ENCODE measurements around the gene ROBO1. TPM values are rescaled to one million over a fixed set of nuclear protein-coding genes. Genes with fewer than 3 reads are reported as not detected.

The ROBO1 gene
- total and polyA plus RNA-seq, 2 of the 8 experiments (the other 6 are each of a cell fraction or from before 2014, with no cell fraction given), result 51.4 to 91.0 TPM

- TF ChIP-seq, protein P1, sequence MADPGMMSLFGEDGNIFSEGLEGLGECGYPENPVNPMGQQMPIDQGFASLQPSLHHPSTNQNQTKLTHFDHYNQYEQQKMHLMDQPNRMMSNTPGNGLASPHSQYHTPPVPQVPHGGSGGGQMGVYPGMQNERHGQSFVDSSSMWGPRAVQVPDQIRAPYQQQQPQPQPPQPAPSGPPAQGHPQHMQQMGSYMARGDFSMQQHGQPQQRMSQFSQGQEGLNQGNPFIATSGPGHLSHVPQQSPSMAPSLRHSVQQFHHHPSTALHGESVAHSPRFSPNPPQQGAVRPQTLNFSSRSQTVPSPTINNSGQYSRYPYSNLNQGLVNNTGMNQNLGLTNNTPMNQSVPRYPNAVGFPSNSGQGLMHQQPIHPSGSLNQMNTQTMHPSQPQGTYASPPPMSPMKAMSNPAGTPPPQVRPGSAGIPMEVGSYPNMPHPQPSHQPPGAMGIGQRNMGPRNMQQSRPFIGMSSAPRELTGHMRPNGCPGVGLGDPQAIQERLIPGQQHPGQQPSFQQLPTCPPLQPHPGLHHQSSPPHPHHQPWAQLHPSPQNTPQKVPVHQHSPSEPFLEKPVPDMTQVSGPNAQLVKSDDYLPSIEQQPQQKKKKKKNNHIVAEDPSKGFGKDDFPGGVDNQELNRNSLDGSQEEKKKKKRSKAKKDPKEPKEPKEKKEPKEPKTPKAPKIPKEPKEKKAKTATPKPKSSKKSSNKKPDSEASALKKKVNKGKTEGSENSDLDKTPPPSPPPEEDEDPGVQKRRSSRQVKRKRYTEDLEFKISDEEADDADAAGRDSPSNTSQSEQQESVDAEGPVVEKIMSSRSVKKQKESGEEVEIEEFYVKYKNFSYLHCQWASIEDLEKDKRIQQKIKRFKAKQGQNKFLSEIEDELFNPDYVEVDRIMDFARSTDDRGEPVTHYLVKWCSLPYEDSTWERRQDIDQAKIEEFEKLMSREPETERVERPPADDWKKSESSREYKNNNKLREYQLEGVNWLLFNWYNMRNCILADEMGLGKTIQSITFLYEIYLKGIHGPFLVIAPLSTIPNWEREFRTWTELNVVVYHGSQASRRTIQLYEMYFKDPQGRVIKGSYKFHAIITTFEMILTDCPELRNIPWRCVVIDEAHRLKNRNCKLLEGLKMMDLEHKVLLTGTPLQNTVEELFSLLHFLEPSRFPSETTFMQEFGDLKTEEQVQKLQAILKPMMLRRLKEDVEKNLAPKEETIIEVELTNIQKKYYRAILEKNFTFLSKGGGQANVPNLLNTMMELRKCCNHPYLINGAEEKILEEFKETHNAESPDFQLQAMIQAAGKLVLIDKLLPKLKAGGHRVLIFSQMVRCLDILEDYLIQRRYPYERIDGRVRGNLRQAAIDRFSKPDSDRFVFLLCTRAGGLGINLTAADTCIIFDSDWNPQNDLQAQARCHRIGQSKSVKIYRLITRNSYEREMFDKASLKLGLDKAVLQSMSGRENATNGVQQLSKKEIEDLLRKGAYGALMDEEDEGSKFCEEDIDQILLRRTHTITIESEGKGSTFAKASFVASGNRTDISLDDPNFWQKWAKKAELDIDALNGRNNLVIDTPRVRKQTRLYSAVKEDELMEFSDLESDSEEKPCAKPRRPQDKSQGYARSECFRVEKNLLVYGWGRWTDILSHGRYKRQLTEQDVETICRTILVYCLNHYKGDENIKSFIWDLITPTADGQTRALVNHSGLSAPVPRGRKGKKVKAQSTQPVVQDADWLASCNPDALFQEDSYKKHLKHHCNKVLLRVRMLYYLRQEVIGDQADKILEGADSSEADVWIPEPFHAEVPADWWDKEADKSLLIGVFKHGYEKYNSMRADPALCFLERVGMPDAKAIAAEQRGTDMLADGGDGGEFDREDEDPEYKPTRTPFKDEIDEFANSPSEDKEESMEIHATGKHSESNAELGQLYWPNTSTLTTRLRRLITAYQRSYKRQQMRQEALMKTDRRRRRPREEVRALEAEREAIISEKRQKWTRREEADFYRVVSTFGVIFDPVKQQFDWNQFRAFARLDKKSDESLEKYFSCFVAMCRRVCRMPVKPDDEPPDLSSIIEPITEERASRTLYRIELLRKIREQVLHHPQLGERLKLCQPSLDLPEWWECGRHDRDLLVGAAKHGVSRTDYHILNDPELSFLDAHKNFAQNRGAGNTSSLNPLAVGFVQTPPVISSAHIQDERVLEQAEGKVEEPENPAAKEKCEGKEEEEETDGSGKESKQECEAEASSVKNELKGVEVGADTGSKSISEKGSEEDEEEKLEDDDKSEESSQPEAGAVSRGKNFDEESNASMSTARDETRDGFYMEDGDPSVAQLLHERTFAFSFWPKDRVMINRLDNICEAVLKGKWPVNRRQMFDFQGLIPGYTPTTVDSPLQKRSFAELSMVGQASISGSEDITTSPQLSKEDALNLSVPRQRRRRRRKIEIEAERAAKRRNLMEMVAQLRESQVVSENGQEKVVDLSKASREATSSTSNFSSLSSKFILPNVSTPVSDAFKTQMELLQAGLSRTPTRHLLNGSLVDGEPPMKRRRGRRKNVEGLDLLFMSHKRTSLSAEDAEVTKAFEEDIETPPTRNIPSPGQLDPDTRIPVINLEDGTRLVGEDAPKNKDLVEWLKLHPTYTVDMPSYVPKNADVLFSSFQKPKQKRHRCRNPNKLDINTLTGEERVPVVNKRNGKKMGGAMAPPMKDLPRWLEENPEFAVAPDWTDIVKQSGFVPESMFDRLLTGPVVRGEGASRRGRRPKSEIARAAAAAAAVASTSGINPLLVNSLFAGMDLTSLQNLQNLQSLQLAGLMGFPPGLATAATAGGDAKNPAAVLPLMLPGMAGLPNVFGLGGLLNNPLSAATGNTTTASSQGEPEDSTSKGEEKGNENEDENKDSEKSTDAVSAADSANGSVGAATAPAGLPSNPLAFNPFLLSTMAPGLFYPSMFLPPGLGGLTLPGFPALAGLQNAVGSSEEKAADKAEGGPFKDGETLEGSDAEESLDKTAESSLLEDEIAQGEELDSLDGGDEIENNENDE (IDR thresholded peaks at IDR 0.05; ENCODE audit: insufficient replicate concordance, low read length), result no peak
- TF ChIP-seq ZNF274 (IDR thresholded peaks at IDR 0.05; ENCODE audit: borderline replicate concordance, extremely low read depth, low read length) (no peak), JUN (IDR thresholded peaks at IDR 0.05; ENCODE audit: low read depth, low read length) (no peak), TAF1 (IDR thresholded peaks at IDR 0.05; ENCODE audit: low read depth, low read length) (no peak), CBX5 (IDR thresholded peaks at IDR 0.05; ENCODE audit: low read depth, low read length) (no peak), EZH2 (IDR thresholded peaks at IDR 0.05; ENCODE audit: low read depth, low read length, severe bottlenecking) (no peak), BACH1 (IDR thresholded peaks at IDR 0.05; ENCODE audit: low read length) (no peak)
- TF ChIP-seq, protein P2, sequence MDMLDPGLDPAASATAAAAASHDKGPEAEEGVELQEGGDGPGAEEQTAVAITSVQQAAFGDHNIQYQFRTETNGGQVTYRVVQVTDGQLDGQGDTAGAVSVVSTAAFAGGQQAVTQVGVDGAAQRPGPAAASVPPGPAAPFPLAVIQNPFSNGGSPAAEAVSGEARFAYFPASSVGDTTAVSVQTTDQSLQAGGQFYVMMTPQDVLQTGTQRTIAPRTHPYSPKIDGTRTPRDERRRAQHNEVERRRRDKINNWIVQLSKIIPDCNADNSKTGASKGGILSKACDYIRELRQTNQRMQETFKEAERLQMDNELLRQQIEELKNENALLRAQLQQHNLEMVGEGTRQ (IDR thresholded peaks at IDR 0.05; ENCODE audit: low read length), result no peak
These were observed 912.6 kb downstream of the ROBO1 start (continued) for GRCh38 chr3:78855190-78855589.
